ENCODE data around the gene UGT1A5. TPM values are rescaled to one million over a fixed set of nuclear protein-coding genes. Genes with fewer than 3 reads are reported as not detected.

The UGT1A5 gene
- total RNA-seq, 1 donor from 2014 or later = not detected

DNA sequence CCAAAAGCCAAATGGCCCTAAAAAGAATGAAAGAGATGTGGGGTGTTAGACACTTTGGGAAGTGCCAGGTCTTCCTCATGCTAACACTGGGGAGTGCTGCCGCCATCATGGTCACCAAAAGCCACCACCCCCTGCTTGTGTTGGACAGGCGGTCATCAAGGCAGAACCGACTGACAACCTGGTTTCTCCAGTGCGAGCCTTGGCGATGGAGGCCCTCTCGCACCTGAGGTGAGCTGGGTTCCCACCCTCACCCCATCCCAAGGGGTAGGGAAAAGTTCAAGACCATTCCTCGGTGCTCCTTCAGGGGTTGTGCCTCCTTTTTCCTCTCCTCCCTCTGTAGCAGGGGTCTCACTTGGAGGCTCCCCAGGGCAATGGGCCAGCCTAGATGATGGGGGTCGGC, 99.0 kb downstream of the UGT1A5 start:
- Histone ChIP-seq H3K36me3 (no peaks in the 10 kb centered on the region), H3K27me3 (no peaks in the 10 kb centered on the region), H3F3A (ENCODE audit: low read depth) (no peaks in the 10 kb centered on the region), H3K9ac (no peak overlapping the region), H3K27ac (no peak overlapping the region), H3K4me3 (no peak overlapping the region), H4K20me1 (ENCODE audit: low read depth) (no peaks in the 10 kb centered on the region), H3K79me2 (ENCODE audit: low read depth) (no peaks in the 10 kb centered on the region), H2AFZ (replicated peaks) (no peak overlapping the region), H3K4me1 (no peaks in the 10 kb centered on the region), H3K4me2 (no peak overlapping the region), H3K9me3 (ENCODE audit: low read depth) (no peaks in the 10 kb centered on the region)
- Mint-ChIP-seq H3K4me3 (no peak overlapping the region), H3K9me3 (no peaks in the 10 kb centered on the region), H3K27me3 (ENCODE audit: insufficient read depth, low read depth) (no peaks in the 10 kb centered on the region), H3K4me1 (peaks cover 6% of the 10 kb centered on the region), H3K36me3 (no peaks in the 10 kb centered on the region), H3K27ac (no peak overlapping the region)
- no peak for DNase-seq (ENCODE audit: low spot score)
- TF ChIP-seq EZH2 (IDR thresholded peaks at IDR 0.05) = no peak
- no peak for TF ChIP-seq EZH2phosphoT487 (IDR thresholded peaks at IDR 0.05)
- TF ChIP-seq, protein P1, sequence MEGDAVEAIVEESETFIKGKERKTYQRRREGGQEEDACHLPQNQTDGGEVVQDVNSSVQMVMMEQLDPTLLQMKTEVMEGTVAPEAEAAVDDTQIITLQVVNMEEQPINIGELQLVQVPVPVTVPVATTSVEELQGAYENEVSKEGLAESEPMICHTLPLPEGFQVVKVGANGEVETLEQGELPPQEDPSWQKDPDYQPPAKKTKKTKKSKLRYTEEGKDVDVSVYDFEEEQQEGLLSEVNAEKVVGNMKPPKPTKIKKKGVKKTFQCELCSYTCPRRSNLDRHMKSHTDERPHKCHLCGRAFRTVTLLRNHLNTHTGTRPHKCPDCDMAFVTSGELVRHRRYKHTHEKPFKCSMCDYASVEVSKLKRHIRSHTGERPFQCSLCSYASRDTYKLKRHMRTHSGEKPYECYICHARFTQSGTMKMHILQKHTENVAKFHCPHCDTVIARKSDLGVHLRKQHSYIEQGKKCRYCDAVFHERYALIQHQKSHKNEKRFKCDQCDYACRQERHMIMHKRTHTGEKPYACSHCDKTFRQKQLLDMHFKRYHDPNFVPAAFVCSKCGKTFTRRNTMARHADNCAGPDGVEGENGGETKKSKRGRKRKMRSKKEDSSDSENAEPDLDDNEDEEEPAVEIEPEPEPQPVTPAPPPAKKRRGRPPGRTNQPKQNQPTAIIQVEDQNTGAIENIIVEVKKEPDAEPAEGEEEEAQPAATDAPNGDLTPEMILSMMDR (IDR thresholded peaks at IDR 0.05) = no peak

DNA sequence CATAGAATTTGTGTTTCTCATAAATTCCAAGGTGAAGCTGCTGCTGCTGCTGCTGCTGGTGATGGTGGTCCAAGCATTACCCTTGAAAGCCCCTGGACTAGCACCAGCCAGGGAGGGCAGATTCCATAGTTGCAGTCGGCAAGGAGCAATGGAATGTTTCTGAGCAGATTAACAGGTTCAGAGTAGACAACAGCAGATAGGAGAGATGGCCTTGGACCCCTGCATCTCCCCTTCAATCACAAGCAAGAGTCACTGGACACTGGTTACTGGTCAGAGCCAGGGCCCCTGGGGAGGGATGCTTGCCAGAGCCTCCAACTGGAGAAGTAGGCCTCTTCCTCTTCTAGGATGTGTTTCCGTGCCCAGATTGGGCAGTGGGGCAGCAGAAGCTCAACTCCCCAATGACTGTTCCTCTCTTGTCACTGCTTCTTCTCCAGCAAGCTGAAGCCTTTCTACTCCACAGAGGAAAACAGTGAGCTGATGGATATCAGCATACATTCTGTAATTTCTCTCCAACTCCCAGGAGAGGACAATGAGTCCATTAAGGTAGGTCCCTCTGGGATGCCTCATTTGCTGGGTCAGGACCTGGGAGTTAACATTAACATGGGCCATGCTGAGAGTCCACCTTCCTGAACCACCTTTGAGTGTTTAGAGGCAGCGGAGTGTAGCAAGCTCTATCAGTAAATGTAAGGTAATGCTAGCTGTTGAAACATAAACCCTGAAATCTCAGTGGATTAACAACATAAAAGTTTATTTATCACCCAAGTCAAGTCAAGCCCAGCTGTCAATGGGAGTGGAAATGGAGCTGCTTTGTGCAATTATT, 100.7 kb downstream of the UGT1A5 start:
- no peaks in the 10 kb centered on the region for H3K79me2 ChIP-seq (ENCODE audit: low read depth)
- H3K4me1 ChIP-seq = no peaks in the 10 kb centered on the region
- H3K4me3 ChIP-seq = no peak overlapping the region
- TF ChIP-seq, protein P1 (IDR thresholded peaks at IDR 0.05) = no peak
- TF ChIP-seq EZH2 (IDR thresholded peaks at IDR 0.05) (no peak), EZH2phosphoT487 (IDR thresholded peaks at IDR 0.05) (no peak)
- H3K9me3 Mint-ChIP-seq = no peaks in the 10 kb centered on the region
- no peaks in the 10 kb centered on the region for H3K27me3 ChIP-seq
- no peaks in the 10 kb centered on the region for H3K36me3 ChIP-seq
- peaks cover 4% of the 10 kb centered on the region for H3K27me3 Mint-ChIP-seq (ENCODE audit: insufficient read depth, low read depth)
- H3K4me2 ChIP-seq = no peak overlapping the region
- no peak overlapping the region for H3K27ac ChIP-seq
- no peak overlapping the region for H2AFZ ChIP-seq (replicated peaks)
- H3K27ac Mint-ChIP-seq = no peak overlapping the region
- no peak overlapping the region for H3K9ac ChIP-seq
- H3K4me3 Mint-ChIP-seq = no peak overlapping the region
- no peak for DNase-seq (ENCODE audit: low spot score)
- no peaks in the 10 kb centered on the region for H4K20me1 ChIP-seq (ENCODE audit: low read depth)
- H3K9me3 ChIP-seq (ENCODE audit: low read depth) = no peaks in the 10 kb centered on the region
- no peaks in the 10 kb centered on the region for H3F3A ChIP-seq (ENCODE audit: low read depth)
- H3K36me3 Mint-ChIP-seq = no peaks in the 10 kb centered on the region
- peaks cover 10% of the 10 kb centered on the region for H3K4me1 Mint-ChIP-seq

DNA sequence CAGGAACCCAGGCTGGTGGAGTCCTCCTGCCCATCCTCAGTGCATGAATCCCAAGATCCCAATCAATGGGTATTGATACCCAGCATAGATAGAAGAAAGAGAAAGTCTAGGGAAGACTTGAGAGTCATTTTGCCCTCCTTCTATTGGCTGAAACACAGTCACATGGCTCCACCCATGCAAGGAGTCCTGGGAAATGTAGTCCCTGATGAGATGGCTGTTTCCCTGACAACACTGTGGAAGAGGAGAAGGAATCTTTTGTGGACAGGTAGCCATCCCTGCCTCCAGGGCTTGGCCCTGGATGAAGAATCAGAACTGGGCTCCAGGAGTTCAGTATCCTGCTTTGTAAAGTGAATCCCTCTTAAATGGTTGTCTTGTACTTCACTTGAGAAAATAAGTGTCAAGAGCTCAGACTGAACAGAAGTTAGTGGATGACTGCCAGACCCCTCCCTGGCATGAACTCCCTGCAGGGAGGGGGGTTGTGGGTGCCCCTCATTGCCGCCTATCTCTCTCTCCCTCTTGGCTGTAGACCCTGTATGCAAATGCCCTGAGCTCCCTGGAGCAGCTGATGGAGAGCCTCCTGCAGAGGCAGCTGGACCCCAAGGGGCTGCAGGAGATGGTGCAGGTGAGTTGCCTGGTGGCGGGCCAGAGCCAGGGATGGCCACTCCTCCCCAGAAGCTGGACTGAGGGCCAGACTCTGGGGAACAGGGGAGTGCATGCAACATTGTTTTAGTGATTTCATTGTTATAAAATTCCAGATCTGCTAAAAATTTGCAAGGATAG, 101.5 kb downstream of the UGT1A5 start:
- TF ChIP-seq EZH2 (IDR thresholded peaks at IDR 0.05) (no peak), EZH2phosphoT487 (IDR thresholded peaks at IDR 0.05) (no peak)
- TF ChIP-seq, protein P1 (IDR thresholded peaks at IDR 0.05) = no peak
- DNase-seq (ENCODE audit: low spot score) = peak; percentile 20
- no peaks in the 10 kb centered on the region for H3K27me3 ChIP-seq

More for the DNA sequence above, 101.5 kb downstream of the UGT1A5 start:
- no peak overlapping the region for H3K27ac Mint-ChIP-seq
- Histone ChIP-seq H3K4me1 (no peaks in the 10 kb centered on the region), H3K9ac (no peak overlapping the region), H3K36me3 (no peaks in the 10 kb centered on the region), H3K9me3 (ENCODE audit: low read depth) (no peaks in the 10 kb centered on the region), H2AFZ (replicated peaks) (no peak overlapping the region), H3K4me2 (no peak overlapping the region), H3K4me3 (no peak overlapping the region), H3F3A (ENCODE audit: low read depth) (no peaks in the 10 kb centered on the region), H4K20me1 (ENCODE audit: low read depth) (no peaks in the 10 kb centered on the region), H3K79me2 (ENCODE audit: low read depth) (no peaks in the 10 kb centered on the region), H3K27ac (no peak overlapping the region)
- no peaks in the 10 kb centered on the region for H3K9me3 Mint-ChIP-seq
- no peak overlapping the region for H3K4me3 Mint-ChIP-seq
- peaks cover 10% of the 10 kb centered on the region for H3K4me1 Mint-ChIP-seq
- H3K27me3 Mint-ChIP-seq (ENCODE audit: insufficient read depth, low read depth) = peaks cover 4% of the 10 kb centered on the region
- H3K36me3 Mint-ChIP-seq = no peaks in the 10 kb centered on the region

All from neural progenitor cell (in vitro differentiated cells).